VCaP (cell line): ENCODE measurements around the gene RBM4.

Experiments used
- H3K27ac ChIP-seq: fragments of 450-650 bp; 2 replicates; pipeline ENCODE4 v1.5.1; 2017
- TF ChIP-seq, protein P1 (sequence below): fragments of 450-650 bp; conservative IDR thresholded peaks from 2 replicates; pipeline ENCODE4 v1.5.1; 2017; ENCODE audit warnings: mild to moderate bottlenecking, moderate library complexity

The RBM4 gene

DNA sequence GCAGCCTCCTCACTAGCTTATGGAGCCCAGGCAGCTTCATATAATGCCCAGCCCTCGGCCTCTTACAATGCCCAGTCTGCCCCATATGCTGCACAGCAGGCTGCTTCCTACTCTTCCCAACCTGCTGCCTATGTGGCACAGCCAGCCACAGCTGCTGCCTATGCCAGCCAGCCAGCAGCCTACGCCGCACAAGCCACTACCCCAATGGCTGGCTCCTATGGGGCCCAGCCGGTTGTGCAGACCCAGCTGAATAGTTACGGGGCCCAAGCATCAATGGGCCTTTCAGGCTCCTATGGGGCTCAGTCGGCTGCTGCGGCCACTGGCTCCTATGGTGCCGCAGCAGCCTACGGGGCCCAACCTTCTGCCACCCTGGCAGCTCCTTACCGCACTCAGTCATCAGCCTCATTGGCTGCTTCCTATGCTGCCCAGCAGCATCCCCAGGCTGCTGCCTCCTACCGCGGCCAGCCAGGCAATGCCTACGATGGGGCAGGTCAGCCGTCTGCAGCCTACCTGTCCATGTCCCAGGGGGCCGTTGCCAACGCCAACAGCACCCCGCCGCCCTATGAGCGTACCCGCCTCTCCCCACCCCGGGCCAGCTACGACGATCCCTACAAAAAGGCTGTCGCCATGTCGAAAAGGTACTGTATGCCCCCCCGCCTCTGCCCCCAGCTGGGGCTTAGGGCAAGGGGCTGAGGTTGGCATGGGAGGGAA lies 13.3 kb upstream of the RBM4 start:
- TF ChIP-seq, protein P1, sequence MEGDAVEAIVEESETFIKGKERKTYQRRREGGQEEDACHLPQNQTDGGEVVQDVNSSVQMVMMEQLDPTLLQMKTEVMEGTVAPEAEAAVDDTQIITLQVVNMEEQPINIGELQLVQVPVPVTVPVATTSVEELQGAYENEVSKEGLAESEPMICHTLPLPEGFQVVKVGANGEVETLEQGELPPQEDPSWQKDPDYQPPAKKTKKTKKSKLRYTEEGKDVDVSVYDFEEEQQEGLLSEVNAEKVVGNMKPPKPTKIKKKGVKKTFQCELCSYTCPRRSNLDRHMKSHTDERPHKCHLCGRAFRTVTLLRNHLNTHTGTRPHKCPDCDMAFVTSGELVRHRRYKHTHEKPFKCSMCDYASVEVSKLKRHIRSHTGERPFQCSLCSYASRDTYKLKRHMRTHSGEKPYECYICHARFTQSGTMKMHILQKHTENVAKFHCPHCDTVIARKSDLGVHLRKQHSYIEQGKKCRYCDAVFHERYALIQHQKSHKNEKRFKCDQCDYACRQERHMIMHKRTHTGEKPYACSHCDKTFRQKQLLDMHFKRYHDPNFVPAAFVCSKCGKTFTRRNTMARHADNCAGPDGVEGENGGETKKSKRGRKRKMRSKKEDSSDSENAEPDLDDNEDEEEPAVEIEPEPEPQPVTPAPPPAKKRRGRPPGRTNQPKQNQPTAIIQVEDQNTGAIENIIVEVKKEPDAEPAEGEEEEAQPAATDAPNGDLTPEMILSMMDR = no peak

DNA sequence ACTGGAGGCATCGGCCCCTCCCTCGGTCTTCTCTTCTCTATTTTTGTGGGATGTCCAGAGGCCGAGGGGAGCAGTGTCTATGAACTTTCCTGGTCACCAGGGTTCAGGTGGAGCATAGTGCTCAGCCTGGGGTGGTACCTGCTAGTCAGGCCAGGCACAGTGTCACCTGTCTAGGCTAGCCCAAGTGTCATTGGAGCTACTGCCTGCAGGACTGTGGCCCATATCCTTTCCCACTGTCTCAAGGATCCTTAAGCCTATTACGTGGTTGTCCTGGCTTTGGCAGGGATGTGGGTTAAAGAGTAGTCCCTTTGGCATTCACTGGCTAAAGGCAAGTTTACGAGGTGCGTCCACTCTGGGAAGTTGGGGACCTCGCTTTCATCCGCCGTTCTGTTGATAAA lies 12.8 kb upstream of the RBM4 start:
- no peak overlapping the region for H3K27ac ChIP-seq
- TF ChIP-seq, protein P1 = no peak

More for the DNA sequence above, 13.3 kb upstream of the RBM4 start:
- H3K27ac ChIP-seq = no peak overlapping the region

DNA sequence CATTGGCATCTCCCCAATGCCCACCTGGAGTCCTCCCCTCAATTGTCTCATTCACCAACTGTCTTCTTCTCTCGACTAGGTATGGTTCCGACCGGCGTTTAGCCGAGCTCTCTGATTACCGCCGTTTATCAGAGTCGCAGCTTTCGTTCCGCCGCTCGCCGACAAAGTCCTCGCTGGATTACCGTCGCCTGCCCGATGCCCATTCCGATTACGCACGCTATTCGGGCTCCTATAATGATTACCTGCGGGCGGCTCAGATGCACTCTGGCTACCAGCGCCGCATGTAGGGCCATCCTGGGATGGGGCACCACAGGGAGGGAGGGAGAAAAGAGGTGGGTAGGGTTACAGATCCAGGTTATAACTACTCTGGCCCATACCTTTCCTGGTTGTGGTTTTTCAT lies 12.1 kb upstream of the RBM4 start:
- TF ChIP-seq, protein P1 = no peak
- no peak overlapping the region for H3K27ac ChIP-seq

DNA sequence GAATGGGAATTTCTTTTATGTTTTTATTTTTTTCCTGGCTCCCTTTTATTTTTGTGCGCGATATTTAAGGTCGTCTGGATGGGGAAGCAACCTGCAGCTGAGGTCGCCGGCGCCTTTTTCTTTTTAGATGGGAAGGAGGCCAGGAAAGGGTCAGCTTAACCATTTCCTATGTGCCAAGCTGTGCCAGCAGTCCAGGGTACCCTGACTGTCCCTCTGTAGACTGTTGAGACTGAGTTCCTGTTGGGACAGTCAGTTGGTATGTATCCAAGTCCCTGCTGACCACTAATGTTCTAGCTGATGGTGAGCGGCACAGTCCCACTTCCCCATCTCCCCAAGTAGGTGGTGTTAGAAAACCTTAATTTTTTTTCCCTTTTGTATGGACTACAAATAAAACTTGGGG lies 11.6 kb upstream of the RBM4 start:
- H3K27ac ChIP-seq = no peak overlapping the region
- TF ChIP-seq, protein P1 = no peak

DNA sequence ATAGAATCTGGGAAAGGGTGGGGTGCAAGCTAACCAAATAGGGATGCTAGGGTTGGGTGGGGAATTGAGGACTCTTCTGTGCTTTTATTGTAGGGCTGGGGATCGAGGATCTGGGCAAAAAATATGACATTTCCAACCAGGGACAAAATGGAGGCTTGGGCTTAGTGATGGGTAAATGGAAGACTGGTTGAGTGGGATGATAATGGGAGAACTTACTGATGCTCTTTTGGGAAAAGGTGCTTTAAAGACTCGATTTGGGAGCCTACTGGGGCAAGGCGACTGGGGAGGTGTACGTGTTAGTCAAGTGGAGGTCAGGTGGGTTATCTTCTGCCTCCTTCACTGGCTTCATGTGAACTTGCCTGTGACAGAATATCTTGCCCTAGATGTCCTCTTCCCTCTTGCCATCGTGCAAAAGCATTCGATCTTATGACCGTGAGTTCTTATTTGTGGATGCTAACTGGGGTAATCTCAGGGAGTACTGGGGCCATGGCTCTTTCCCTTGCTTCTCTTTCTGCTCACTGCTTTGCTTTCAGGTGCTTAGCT lies 10.4 kb upstream of the RBM4 start:
- H3K27ac ChIP-seq = no peak overlapping the region
- TF ChIP-seq, protein P1 = no peak

DNA sequence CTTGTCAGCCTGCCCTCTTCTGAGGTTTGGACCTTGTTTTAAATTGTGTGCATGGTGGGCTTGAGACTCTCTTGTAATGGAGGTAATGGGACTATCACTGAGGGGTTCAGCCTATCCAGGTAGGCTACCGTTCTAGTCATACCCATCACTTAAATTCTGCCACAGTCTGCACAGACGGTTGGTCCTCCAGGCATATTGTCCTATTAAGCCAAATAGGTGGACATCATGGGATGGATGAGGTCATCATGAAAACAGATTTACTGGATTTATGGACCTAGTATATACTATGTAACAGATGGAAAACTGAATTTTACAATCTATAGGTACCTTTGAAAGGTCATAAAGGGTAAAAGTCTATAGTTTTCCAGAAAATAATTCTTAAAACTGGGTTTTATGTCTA lies 9.1 kb upstream of the RBM4 start:
- no peak overlapping the region for H3K27ac ChIP-seq
- TF ChIP-seq, protein P1 = no peak

DNA sequence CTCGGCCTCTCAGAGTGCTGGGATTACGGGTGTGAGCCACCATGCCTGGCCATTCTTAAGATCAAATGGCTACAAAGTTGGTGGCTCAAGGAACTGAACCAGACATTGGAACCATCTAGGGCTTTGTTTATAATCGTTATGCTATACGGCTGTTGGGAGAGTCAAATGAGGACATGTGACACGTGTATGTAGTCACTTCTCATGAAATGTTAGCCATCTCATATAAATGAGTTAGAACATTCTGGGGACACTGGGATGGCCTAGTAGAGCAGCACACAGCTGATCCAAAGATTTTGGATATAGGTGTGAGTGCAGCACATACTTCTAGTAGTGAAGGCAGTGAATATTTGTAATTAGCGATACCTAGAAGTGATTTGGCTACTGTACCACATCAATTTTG lies 6.6 kb upstream of the RBM4 start:
- TF ChIP-seq, protein P1 = no peak
- peak overlapping the region; percentile 51 for H3K27ac ChIP-seq
